GM19468 (cell line): ENCODE measurements around the gene VIPR2.
"Not testable (repeated sequence)": the region's sequence is repeated elsewhere in the genome, so short reads cannot be mapped to it uniquely, and the experiment has no call there.

Source experiments
- ATAC-seq: cut with Tn5 transposase; IDR thresholded peaks from one replicate; pipeline ENCODE4 v1.9.1; 2021; ENCODE audit warnings: mild to moderate bottlenecking, moderate library complexity, moderate number of reproducible peaks; ENCODE audit not compliant: unreplicated experiment; ENCODE audit errors: extremely low read depth

The VIPR2 gene

DNA sequence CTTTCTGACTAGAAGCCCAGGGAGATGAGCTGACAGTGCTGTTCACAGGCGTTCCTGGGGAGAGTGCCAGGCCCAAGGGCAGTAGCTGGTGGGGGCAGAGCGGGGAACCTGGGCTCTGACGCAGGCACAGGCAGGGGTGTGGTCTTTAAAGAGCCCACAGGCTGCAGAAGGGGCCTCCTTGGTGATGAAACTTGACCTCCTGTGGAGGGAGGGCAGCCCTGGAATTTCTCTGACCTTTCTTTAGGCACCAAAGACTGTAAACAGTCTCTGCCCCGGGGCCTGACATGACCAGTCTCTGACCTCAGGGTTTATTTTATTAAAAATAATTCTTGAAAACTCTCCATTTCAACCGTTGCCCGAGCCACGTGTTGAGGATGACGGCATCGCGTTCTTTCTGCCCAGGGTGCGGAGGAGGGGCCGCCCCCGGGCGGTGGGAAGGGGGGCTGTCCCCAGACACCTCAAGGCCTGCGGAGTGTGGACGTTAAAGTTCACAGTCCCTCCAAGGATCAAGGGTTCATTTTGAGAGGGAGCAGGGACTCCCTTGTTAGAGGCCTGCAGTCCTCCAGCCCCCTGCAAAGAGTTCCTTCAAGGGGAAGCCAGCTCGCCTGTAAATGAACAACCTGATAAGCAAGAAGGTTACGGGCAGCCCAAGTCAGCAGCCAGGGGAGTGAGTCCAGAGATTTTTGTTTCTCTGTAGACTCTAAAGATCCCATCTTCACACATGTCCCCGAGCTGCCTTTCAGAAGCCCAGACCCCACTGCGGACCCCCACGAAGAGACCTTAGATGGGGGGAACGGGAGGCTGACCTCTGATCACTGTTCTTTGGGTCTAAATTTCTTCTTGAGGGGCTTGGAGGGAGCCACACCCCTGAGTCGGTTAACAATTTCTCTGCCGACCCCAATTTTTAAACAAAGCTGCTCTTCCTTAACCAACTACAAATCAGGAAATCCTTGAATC lies 128.9 kb downstream of the VIPR2 start:
- no peak for ATAC-seq

DNA sequence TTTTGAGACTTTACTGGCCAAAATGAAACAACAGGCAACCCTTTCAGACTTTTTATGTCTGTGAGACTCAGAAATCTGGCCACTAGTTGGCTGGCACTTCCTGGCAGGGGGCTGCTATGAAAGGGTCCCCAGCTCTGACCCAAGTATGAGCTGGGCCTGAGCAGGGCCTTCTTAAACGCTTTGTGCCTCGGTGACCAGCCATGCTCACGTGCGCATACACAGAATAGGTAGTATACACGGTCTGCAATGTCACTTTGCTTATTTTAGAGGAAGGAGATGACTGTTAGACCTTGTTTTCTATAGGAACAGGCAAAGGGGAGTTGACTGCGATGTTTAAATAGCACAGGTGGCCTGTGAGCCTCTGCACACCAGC lies 129.6 kb downstream of the VIPR2 start:
- no peak for ATAC-seq

DNA sequence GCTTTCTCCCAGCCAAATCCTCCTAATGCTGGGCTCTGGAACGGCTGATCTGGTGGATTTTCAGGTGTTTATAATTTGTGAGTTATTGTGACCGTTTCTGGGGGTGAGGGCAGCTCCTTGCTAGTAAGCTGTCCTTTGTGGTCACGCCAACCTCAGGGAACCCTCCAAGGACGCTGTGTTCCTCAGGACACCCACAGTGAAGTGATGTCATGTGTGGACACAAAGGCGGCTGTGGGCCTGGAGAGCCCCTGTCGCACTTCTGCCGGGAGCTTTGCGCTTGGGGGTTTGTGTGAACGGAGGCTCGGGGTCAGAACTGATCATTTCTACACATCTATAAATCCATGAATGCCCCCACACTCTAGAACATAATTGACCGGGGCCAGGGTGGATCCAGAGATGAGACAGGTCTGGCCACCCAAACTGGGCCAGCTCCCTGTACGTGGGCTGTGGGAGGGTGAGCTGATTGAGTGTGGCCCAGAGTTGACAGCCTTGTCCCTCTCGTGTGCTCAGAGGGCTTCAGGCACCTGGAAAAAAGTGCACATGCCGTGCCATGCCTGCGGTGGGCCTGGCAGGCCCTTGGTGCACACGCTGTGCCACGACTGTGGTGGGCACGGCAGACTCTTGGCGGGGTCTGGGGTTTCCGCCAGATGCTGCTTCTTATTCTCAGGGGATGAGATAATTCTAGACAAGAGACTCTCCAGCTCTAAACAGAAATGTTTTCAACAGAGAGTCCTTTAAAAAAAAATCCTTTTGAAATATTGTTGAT lies 130.2 kb downstream of the VIPR2 start:
- ATAC-seq, result no peak

DNA sequence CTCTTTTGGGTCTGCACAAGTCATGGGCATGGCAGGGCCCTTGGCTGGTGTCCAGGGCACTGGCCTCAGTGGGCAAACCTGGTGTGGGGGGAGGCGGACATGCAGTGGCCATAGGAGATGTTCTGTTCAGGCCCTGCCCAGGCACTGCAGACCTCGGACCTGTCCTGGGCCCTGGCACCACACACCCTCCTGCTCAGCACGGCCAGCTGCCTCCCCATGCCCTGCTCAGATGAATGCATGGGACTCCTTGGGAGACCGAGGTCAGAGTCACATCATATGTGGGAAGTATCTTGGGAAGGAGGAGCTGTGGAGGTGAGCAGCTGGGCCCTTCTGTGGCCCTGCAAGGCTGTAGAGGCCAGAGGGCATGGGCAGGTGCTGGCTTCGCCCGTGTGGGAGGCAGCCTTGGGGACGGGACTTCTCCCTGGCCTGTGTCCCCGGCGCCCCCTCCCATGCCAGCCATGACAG lies 130.8 kb downstream of the VIPR2 start:
- no peak for ATAC-seq

DNA sequence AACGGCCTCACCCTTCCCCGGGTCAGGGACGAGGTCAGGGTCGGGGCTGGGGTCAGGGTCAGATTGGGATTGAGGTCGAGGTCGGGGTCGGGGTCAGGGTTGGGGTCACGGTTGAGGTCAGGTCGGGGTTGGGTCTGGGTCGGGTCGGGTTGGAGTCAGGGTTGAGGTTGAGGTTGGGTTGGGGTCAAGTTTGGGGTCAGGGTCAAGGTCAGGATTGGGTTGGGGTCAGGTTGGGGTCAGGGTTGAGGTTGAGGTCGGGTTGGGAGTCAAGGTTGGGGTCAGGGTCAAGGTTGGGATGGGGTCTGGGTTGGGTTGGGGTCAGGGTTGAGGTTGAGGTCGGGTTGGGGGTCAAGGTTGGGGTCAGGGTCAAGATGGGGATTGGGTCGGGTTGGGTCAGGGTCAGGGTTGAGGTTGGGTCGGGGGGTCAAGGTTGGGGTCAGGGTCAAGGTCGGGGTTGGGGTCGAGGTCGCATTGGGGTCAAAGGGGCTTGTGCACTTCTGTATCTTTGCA lies 131.4 kb downstream of the VIPR2 start:
- ATAC-seq, result no peak

DNA sequence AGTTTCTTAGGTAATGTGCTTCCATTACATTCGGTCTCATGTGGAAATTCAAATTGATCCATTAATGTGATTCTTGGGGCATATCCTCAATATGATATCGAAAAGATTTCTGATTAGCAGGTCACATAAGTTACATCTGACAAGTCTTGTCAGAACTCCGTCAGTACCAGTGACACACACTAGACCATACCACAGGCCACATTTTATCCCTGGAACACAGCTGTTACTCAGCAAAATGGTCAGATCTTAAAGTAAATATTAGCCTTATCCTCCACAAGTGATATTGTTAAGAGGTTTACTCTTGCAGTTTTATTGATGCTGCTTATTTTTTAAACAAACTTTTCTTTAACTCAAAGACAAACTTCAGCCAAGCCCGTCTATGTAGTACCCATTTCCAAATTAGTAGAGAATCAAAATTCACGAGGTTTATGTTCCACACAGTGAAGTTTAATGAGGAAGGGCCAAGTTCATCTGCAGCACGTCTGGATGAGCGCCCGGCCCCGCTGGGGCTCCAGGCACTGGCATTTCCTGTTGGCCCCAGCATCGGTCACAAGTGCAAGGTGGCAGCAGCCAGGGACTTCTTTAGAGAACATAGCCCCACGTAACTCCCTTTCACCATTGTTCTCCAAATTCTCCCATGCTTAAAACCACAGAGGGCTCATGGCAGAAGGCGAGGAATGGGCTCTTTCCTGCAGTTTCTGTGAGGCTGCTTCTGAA lies 132.2 kb downstream of the VIPR2 start:
- no peak for ATAC-seq

DNA sequence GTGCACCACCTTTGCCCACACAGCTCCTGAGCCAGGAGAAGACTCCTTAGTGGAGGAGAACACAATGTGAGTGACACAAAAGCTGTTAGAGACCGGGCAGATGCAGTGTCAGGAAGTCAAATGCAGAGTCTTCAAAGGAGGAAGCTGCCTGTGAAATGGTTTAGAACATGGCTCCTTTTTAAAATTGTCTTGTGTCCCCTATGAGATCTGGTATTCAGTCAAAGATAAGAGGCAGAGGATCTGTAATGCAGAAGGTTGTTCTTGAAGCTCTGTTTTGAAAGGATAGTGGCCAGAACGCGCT lies 133.0 kb downstream of the VIPR2 start:
- no peak for ATAC-seq

DNA sequence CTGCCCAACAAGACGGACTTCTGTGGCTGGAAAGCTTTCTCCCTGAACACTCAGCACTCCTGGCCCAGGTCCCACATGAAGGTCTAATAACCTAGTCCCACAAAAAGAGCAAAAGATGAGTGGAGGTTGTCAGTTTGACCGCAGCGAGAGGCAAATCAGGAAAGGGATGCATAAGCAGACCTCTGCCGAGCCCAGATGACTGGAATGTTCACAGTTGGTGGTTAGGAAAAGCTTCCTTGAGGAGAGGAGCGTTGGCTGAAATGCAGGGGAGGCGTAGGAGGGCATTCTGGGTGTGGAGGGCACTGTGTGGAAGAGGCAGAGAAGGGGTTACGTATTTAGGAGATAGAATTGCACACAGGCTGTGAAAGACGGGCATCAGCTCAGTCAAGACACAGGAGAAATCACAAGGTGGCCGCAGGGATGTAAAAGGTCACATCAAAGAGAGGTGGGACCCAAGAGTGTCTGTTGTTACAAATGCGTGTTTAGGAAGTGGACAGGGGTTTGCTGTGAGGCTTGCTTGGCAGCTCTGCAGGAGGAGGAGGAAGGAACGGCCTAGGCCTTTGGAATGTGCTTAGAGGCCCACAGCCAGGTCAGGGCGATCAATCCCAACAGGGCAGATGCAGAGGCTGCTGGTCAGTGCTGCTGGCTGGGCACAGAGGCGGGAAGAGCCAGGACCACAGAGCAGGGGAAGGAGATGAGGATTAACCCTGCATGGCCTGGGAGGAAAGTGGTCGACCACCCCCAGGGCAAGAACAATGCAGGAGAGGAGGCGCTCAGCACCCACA lies 133.5 kb downstream of the VIPR2 start:
- ATAC-seq, result no peak

DNA sequence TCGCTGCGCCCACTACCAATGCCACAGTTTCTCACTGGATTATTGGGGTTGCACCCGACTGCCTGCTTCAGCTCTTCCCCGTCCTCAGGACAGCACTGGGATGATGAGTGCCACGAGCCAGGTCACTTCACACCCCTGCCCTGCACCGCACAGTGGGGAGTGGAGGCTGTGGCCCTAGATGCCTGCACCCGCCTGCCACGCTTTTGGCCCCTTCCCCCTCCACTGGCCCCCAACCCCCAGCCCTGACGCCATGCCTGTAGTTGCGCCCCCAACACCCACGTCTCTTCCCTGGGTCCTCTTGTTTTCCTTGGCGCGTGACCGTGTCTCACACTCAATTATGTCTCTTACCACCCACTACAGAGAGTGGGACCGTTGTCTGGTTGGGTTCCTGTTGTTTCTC lies 134.3 kb downstream of the VIPR2 start:
- ATAC-seq, result no peak

DNA sequence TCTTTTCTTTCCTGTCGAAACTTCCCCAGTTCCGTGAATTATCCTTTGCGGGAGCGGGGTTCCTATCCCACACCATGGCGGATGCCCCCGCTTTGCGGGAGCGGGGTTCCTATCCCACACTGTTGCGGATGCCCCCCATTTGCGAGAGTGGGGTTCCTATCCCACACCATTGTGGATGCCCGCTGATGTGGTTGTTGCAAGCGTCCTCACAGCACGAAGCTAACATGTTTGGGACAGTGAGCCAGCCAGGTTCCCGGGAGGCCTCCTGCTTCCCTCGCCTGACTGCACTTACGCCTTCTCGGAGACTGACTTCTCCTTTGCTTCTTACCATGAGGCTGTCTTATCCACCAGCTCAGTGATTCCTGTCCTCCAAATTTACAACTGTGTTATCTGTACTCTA lies 134.7 kb downstream of the VIPR2 start:
- no peak for ATAC-seq

DNA sequence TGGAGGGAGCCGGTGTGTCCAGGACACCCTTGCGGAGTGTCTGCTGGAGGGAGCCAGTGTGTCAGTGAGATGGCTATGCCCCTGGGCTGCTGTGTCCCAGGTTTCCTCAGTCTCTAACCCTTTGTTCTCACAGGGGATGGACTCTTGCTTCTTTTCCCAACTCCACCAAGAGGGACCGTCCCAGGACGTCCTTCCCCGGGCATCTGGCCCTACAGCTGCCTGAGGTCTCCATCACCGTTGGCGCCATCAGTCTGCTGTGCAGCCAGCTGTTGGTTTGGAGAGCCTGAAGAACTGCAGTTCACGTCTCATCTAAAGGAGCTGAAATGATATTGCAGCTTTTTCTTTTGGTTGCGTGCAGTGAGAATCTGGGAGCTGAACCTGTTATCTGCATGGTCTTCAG lies 136.2 kb downstream of the VIPR2 start:
- ATAC-seq, result no peak

DNA sequence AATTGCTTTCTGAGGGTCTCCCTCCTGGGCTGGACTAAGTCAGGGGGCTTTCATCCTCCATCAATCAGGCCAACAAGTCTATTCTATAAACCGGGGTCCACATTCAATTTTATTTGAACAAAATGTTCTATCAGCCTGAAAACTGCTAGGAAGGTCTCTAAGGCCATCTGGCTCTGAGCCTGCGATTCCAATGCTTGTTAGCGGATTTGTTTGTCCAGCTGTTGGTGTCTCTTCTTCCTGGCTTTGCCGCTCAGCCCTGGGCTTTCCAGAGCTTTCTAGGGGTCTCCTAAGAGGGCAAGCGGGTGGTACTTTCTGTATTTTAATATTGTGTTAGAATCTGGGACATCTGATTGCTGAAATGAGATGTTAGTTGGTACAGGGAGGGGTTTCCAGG lies 136.7 kb downstream of the VIPR2 start:
- ATAC-seq, result no peak

DNA sequence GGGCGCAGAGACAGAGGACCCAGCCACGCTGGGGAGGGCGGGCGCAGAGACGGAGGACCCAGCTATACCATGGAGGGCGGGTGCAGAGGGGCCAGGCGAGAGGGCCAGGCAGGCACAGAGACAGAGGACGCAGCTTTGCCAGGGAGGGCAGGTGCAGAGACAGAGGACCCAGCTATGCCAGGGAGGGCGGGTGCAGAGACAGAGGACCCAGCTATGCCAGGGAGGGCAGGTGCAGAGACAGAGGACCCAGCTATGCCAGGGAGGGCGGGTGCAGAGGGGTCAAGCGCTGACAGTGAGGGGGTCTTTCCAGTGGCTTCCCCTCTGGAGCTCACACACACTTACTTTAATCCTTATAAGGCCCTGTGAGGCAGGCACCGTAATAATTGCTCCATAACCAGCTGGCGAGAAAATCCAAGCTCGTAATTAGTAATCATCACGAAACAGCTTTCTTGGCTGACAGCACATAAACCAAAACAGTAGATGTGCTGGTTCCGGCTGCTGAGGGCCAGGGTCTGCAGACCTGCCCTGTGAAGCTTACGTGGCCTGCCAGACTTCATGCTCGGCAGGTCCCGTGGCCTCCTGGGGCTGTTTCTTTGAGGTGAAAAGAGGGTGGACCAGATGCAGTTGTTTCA lies 137.2 kb downstream of the VIPR2 start:
- no peak for ATAC-seq

DNA sequence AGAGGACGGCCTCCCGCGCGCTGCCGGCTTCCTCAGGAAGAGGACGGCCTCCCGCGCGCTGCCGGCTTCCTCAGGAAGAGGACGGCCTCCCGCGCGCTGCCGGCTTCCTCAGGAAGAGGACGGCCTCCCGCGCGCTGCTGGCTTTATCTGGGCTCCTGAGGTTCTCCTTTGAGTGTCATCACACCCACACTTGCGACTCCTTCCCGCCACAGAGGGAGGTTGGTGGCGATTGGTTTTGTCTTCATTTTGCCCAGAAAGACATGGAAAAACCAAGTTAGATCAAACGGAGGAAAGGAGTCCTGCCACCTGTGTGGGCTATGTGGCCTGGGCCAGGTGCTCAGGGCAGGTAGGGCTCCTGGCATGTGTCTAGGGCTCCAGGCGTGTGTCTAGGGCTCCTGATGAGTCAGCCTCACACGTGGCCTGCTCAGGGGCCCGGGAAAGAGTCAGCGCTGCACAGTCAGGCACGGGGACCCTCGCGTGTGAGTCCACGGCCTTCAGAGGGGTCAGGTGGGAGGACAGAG lies 138.0 kb downstream of the VIPR2 start:
- no peak for ATAC-seq

DNA sequence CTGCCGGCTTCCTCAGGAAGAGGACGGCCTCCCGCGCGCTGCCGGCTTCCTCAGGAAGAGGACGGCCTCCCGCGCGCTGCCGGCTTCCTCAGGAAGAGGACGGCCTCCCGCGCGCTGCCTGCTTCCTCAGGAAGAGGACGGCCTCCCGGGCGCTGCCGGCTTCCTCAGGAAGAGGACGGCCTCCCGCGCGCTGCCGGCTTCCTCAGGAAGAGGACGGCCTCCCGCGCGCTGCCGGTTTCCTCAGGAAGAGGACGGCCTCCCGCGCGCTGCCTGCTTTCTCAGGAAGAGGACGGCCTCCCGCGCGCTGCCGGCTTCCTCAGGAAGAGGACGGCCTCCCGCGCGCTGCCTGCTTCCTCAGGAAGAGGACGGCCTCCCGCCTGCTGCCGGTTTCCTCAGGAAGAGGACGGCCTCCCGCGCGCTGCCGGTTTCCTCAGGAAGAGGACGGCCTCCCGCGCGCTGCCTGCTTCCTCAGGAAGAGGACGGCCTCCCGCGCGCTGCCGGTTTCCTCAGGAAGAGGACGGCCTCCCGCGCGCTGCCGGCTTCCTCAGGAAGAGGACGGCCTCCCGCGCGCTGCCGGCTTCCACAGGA lies 138.6 kb downstream of the VIPR2 start:
- not testable (repeated sequence) for ATAC-seq

DNA sequence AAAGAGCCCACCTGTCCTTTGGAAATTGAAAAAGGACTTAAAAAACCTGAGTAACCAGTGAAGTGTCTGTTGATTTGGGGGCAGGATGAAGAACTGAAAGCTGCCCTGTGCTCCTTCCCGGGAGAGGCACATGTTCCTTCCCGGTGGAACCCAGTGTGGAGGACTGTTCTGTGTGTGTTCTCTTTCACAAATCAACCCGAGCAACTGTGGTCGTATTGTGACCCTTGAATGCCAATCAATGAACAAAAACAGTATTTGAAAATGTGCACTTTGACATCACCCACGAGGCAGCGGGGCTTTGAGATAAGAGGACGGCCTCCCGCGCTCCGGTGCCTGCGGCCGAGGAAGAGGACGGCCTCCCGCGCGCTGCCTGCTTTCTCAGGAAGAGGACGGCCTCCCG lies 139.0 kb downstream of the VIPR2 start:
- no peak for ATAC-seq

DNA sequence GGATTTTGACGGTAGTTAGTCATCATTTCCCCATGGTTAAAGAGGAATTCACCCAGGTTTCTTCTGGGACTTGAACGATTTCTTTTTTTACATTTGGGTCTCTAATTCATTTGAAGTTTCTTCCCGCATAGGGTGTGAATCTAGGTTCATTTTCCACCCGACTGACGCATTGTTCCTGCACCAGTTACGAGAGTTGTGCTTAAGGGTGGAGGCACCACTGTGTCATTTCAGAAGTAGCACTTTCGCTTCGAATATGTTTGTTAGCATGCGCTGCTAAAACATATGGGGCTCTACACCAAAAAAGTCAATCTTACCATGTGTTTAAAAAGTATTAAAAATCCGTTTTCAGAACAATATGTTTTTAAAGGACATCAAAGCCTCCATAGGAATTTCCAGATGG lies 140.3 kb downstream of the VIPR2 start:
- ATAC-seq, result no peak

DNA sequence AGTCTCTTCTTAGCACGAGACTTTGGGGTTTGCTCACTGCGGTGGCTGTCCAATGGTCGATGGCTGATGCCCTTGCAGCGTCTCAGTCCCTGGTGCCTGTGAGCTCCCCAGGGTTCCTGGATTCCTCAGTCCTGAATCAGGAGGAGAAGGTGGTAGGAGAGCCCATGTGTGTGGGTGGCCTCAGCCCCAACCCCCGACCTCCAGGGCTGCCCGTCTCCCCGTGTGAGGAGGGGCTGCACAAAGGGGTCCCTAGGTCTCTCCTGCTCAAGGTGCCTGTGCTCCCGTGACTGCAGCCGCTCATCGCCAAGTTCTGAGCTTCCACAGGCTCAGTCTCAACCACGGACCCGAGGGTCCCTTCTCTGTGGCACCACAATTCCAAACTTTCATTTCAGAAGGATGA lies 142.9 kb downstream of the VIPR2 start:
- no peak for ATAC-seq

DNA sequence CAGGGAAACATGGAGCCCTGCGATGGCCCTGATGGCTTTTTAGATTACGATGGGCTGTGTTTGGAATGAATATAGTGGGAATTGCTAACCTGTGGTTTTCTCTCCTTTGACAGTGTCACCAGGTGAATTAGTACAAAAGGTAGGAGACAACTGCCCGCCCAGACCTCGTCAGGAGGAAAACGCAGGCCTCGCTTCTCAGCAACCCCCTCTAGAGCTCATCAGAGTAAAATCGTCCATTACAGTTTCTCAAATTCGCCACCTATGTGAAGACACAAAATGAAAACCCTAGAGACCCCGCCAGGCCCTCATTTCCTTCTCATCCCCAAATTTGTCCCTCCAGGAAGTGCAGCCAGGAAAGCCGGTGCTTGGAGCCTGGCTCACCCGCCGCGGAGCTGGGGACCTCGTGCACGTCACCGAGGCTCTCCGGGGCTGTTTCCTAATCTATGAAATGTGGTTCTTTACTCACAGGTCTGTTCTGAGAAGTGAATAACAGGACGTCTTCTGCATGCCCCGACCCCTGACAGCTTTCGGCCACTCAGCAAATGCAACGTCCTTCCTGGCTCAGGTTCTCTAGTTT lies 143.7 kb downstream of the VIPR2 start:
- no peak for ATAC-seq
